Hepatocyte (in vitro differentiated cells): Measurements from ENCODE around the gene RGPD6. TPM values are rescaled to one million over a fixed set of nuclear protein-coding genes. Genes with fewer than 3 reads are reported as not detected.
"Not testable (repeated sequence)": the region's sequence is repeated elsewhere in the genome, so short reads cannot be mapped to it uniquely, and the experiment has no call there.

Source experiments
- DNase-seq: peaks from one replicate; pipeline ENCODE4 v3.0.0-alpha.2; 2016; ENCODE audit warnings: low spot score
- H2AFZ ChIP-seq: fragments of 200-600 bp; sonication (generic); 2 replicates; pipeline ENCODE4 v1.6.0; 2016; ENCODE audit warnings: antibody characterized with exemption, mild to moderate bottlenecking
- H3K27ac ChIP-seq: fragments of 200-600 bp; sonication (generic); 2 replicates; pipeline ENCODE4 v1.5.1; 2016; ENCODE audit warnings: mild to moderate bottlenecking
- H3K27me3 ChIP-seq: fragments of 200-600 bp; sonication (generic); 2 replicates; pipeline ENCODE4 v1.6.1; 2016
- H3K36me3 ChIP-seq: fragments of 200-600 bp; sonication (generic); replicated peaks from 2 replicates; pipeline ENCODE4 v1.5.1; 2016; ENCODE audit warnings: low read depth; ENCODE audit not compliant: insufficient read depth
- H3K4me1 ChIP-seq: fragments of 200-600 bp; sonication (generic); 2 replicates; pipeline ENCODE4 v1.5.1; 2016; ENCODE audit warnings: mild to moderate bottlenecking, moderate library complexity; ENCODE audit not compliant: insufficient read depth
- H3K4me2 ChIP-seq: fragments of 200-600 bp; sonication (generic); 2 replicates; pipeline ENCODE4 v1.6.0; 2016
- H3K4me3 ChIP-seq: fragments of 200-600 bp; sonication (generic); 2 replicates; pipeline ENCODE4 v1.5.1; 2016; ENCODE audit warnings: mild to moderate bottlenecking
- H3K79me2 ChIP-seq: fragments of 200-600 bp; sonication (generic); 2 replicates; pipeline ENCODE4 v1.6.0; 2017; ENCODE audit warnings: mild to moderate bottlenecking
- H3K9me2 ChIP-seq: fragments of 200-600 bp; sonication (generic); replicated peaks from 2 replicates; pipeline ENCODE4 v1.6.0; 2017; ENCODE audit warnings: mild to moderate bottlenecking; ENCODE audit not compliant: insufficient read depth
- H3K9me3 ChIP-seq: fragments of 200-600 bp; sonication (generic); 2 replicates; pipeline ENCODE4 v1.5.1; 2016; ENCODE audit warnings: low read depth, mild to moderate bottlenecking
- H4K20me1 ChIP-seq: fragments of 200-600 bp; sonication (generic); 2 replicates; pipeline ENCODE4 v1.6.0; 2016; ENCODE audit warnings: mild to moderate bottlenecking; ENCODE audit not compliant: insufficient read depth, poor library complexity, severe bottlenecking
- WGBS: methylation state at CpG from one replicate; pipeline ENCODE4 v1.1.6; 2016; ENCODE audit warnings: low lambda C conversion rate; ENCODE audit errors: missing lambda C conversion rate; 5-methylcytosine and 5-hydroxymethylcytosine counted together
- polyA plus RNA-seq: library from polyadenylated mRNA; unstranded; fragments of >200 nt; fragmentation: Nextera tagmentation; extraction: Ambion mirVana; gene quantifications from 2 replicates; pipeline ENCODE4 v1.2.1, GENCODE V29; 2016
- small RNA-seq: library from RNA; depleted of rRNA; stranded (forward); fragments of <200 nt; gene quantifications from one replicate; pipeline ENCODE3, GENCODE V24; 2014
- total RNA-seq: library from RNA; depleted of rRNA; stranded (reverse); fragments of >200 nt; gene quantifications from 2 replicates; pipeline ENCODE4 v1.2.3, GENCODE V29; 2014

RGPD6 gene
- total and polyA plus RNA-seq, 2 experiments from 2014 or later, result 16.5 to 51.8 TPM

DNA sequence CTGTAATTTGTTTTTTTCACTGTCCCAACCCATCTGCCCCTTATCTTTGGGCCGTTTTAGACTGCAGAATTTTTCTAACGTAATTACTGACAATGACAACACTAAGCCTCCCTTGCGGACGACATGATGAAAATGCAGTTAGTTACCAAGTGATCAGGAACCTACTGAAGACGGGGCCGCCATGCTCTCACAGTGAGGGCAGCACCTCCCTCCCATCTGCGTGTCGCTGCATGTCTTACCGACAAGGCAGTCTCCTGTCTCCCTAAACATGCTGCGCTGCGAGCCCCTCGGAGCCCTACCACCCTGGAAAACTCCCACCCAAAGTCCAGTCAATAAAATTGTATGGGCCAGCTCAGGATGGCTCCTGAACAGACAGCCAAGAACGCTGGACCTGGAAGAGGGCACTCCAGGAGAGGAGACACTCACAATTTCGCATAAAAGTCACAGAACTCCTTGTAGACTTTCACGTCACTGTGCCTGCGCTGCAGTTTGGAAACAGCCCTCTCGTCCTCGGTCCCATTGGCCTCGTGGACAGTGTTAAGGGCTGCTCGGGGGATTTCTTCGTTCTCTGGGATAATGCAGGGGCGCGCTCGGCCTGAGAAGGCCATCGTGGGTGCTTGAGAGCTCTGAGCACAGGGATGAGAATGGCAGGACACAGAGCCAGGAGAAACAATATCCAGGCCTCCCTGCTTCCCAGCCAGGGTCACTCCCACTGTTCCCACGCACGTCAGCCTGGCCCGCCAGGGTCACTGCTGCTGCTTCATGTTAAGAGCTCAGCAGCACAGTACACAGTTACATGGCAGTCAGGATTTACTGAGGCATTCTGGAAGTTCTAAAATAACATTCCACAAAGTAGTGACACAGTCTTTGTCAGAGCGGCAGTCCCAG lies 104.6 kb downstream of the RGPD6 start, which contains the start of gene LIMS4:
Gene LIMS4 (minus strand): TSS at position 646 of the 888 bp plus-strand sequence. CDS start 38 bp downstream, at position 608.
- not testable (repeated sequence) for H3K4me3 ChIP-seq, H3K27me3 ChIP-seq, H3K36me3 ChIP-seq, H3K79me2 ChIP-seq, H3K4me1 ChIP-seq, H4K20me1 ChIP-seq, DNase-seq, H3K4me2 ChIP-seq, H2AFZ ChIP-seq, H3K27ac ChIP-seq, H3K9me2 ChIP-seq, H3K9me3 ChIP-seq
- WGBS, result no CpG with 5 or more reads among the region's 29 CpGs

DNA sequence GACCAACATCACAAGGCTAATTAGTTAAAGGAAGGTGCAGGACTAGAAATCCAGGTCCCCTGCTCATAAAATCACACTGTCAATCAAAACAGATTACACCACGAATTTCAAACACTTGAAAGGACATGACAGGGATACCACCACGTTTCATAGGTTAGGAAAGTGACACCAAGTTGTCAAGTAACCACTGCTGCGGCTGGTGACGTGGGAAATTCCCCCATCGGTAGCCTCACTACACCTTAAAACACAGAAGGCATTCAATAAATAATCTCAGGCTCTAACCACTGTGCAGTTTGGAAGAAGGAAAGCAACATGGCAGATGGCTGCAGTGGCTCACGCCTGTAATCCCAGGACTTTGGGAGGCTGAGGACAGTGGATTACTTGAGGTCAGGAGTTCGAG lies 108.1 kb downstream of the RGPD6 start:
- no CpG with 5 or more reads among the region's 7 CpGs for WGBS
- not testable (repeated sequence) for H3K36me3 ChIP-seq, H2AFZ ChIP-seq, H3K27me3 ChIP-seq, H3K9me3 ChIP-seq, H4K20me1 ChIP-seq, H3K4me1 ChIP-seq, H3K4me3 ChIP-seq, DNase-seq, H3K4me2 ChIP-seq, H3K79me2 ChIP-seq, H3K9me2 ChIP-seq, H3K27ac ChIP-seq

DNA sequence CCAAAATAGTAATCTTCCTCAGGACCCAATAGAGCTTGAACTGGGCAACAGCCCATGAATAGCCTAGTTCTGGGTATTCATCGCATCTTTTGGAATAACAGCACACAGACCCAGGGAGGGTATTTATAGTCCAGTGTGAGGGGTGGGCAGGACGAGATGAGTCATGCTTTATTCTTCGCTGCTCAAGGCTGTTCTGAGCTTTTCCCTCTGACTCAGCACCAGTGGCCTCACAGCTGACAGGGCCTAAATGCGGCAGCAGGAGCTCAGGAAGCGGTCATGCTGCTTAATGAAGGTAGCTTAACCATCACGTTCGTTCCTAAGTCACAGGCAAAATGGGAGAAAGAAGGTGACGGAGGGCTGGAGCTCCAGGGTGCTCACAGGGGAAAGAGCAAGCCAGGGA lies 111.7 kb downstream of the RGPD6 start:
- not testable (repeated sequence) for H4K20me1 ChIP-seq, H3K36me3 ChIP-seq, H3K4me2 ChIP-seq, H3K4me1 ChIP-seq, H2AFZ ChIP-seq, H3K27ac ChIP-seq, H3K9me2 ChIP-seq, H3K4me3 ChIP-seq, H3K27me3 ChIP-seq, H3K9me3 ChIP-seq, H3K79me2 ChIP-seq, DNase-seq
- WGBS, result no CpG with 5 or more reads among the region's 8 CpGs

Small RNA genes lying within 50 kb of the gene (small RNA-seq; reads per million reads assigned to genes)
- gene AC108938.1, result not detected

Other genes starting within 250 kb of the RGPD6 start
- 0.90 and 3.0 TPM in 2 replicates for gene LIMS4, start 104.4 kb downstream of the RGPD6 start, total RNA-seq
- gene LIMS4, start 104.4 kb downstream of the RGPD6 start, polyA plus RNA-seq, result 0.31 and 4.3 TPM in 2 replicates
- gene BUB1, start 100.8 kb upstream of the RGPD6 start, total RNA-seq, result 9.4 and 12.4 TPM in 2 replicates
- 5.8 and 6.9 TPM in 2 replicates for gene BUB1, start 100.8 kb upstream of the RGPD6 start, polyA plus RNA-seq
- 0.23 and 0.36 TPM in 2 replicates for gene ACOXL, start 155.4 kb upstream of the RGPD6 start, total RNA-seq
- 0.57 and 1.1 TPM in 2 replicates for gene ACOXL, start 155.4 kb upstream of the RGPD6 start, polyA plus RNA-seq